Uterus (tissue), 4 donors: Measurements from ENCODE around the gene POLR3C. TPM values are rescaled to one million over a fixed set of nuclear protein-coding genes. Genes with fewer than 3 reads are reported as not detected.

Experiments
- DNase-seq, 2 donors: peaks; one replicate each; pipeline ENCODE4 v3.0.0-alpha.2; 2019 to 2020
- H3K27ac ChIP-seq, 2 donors: fragments of 200-600 bp; sonication (generic); 1 replicate in 1 of 2; 2 replicates in 1 of 2; pipeline ENCODE4 v1.5.1; 2016 to 2018
- H3K27me3 ChIP-seq, 2 donors: fragments of 200-600 bp; sonication (generic); one replicate each; pipeline ENCODE4 v1.5.1; 2018 to 2019; ENCODE audit warnings: control low read depth in 1 of 2
- H3K36me3 ChIP-seq, 2 donors: fragments of 200-600 bp; sonication (generic); one replicate each; pipeline ENCODE4 v1.5.1; 2019; ENCODE audit warnings: control low read depth in 1 of 2
- H3K4me1 ChIP-seq, 2 donors: fragments of 200-600 bp; sonication (generic); one replicate each; pipeline ENCODE4 v1.5.1; 2018 to 2019; ENCODE audit warnings: control low read depth in 1 of 2
- H3K4me3 ChIP-seq, 2 donors: fragments of 200-600 bp; sonication (generic); 1 replicate in 1 of 2; 2 replicates in 1 of 2; pipeline ENCODE4 v1.5.1; 2018 to 2019; ENCODE audit warnings: mild to moderate bottlenecking in 1 of 2
- H3K9me3 ChIP-seq, 2 donors: fragments of 200-600 bp; sonication (generic); one replicate each; pipeline ENCODE4 v1.5.1; 2019; ENCODE audit warnings: control low read depth in 1 of 2
- POLR2A ChIP-seq, 2 donors: fragments of 450-650 bp; IDR thresholded peaks; one replicate each; pipeline ENCODE4 v1.6.1; 2016; ENCODE audit warnings: antibody characterized with exemption in 2 of 2, mild to moderate bottlenecking in 1 of 2, moderate library complexity in 1 of 2
- intact Hi-C: fragments of 100-400 bp; cut with DNase I; formaldehyde crosslinking; loops from one replicate; pipeline ENCODE4 v1.15.1; 2023; ENCODE audit warnings: low total_unique reads
- total RNA-seq, 4 donors: library from RNA; depleted of rRNA in 3 of 4; stranded (reverse); fragments of >200 nt in 3 of 4; gene quantifications; one replicate each; pipeline versions ENCODE4 v1.1.0 to v1.2.4, GENCODE V29; 2014 to 2023
- TF ChIP-seq, protein P1 (sequence below), 4 experiments: fragments of 200-600 bp in 2 of 4; fragments of 450-650 bp in 2 of 4; sonication (generic) in 2 of 4; IDR thresholded peaks; one replicate each; pipeline ENCODE4 v1.5.1; 2016 to 2019; ENCODE audit warnings: antibody characterized with exemption in 4 of 4, mild to moderate bottlenecking in 2 of 4, moderate library complexity in 1 of 4
- donor health status: DM: yes; HTN: yes; CAD: no.

Gene POLR3C
- total RNA-seq, 4 donors from 2014 or later, result 36.0 to 49.2 (median 42.2) TPM

DNA sequence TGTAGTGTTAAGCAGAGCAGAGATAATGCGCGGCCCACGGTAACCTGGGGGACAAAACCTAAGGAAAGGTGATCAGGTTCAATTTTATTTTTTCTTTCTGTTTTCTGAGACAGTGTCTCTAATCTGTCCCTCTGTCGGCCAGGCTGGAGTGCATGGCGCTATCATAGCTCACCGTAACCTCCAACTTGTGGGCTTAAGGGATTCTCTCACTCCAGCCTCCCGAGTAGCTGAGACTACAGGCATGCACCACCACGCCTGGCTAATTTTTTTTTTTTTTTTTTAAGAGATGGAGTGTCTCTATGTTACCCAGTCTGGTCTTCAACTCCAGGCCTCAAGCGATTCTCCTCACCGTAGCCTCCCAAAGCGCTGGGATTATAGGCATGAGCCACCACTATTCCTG is 62.4 kb downstream of the POLR3C start:
- Histone ChIP-seq H3K9me3 (no peaks in the 10 kb centered on the region), H3K4me3 (peak overlapping the region; percentile 60 to 71), H3K27ac (peak overlapping the region; percentile 56 to 62), H3K36me3 (no peaks in the 10 kb centered on the region), H3K27me3 (no peaks in the 10 kb centered on the region), H3K4me1 (no peaks in the 10 kb centered on the region)
- TF ChIP-seq, protein P1, sequence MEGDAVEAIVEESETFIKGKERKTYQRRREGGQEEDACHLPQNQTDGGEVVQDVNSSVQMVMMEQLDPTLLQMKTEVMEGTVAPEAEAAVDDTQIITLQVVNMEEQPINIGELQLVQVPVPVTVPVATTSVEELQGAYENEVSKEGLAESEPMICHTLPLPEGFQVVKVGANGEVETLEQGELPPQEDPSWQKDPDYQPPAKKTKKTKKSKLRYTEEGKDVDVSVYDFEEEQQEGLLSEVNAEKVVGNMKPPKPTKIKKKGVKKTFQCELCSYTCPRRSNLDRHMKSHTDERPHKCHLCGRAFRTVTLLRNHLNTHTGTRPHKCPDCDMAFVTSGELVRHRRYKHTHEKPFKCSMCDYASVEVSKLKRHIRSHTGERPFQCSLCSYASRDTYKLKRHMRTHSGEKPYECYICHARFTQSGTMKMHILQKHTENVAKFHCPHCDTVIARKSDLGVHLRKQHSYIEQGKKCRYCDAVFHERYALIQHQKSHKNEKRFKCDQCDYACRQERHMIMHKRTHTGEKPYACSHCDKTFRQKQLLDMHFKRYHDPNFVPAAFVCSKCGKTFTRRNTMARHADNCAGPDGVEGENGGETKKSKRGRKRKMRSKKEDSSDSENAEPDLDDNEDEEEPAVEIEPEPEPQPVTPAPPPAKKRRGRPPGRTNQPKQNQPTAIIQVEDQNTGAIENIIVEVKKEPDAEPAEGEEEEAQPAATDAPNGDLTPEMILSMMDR (IDR thresholded peaks at IDR 0.05), result no peak
- TF ChIP-seq POLR2A (IDR thresholded peaks at IDR 0.05), result no peak
- no peak for DNase-seq
- intact Hi-C loops, result no loop called here

- Histone ChIP-seq H3K27me3 (no peaks in the 10 kb centered on the region), H3K27ac (peak overlapping the region in 1 of 2 donors; percentile 62), H3K36me3 (no peaks in the 10 kb centered on the region), H3K4me1 (no peaks in the 10 kb centered on the region), H3K4me3 (no peak overlapping the region), H3K9me3 (no peaks in the 10 kb centered on the region)
- TF ChIP-seq, protein P1 (IDR thresholded peaks at IDR 0.05), result no peak
- TF ChIP-seq POLR2A (IDR thresholded peaks at IDR 0.05), result no peak
- intact Hi-C loops, result no loop called here
- DNase-seq, result no peak
Measured at GRCh38 chr1:145886816-145887215, 62.8 kb downstream of the POLR3C start.

DNA sequence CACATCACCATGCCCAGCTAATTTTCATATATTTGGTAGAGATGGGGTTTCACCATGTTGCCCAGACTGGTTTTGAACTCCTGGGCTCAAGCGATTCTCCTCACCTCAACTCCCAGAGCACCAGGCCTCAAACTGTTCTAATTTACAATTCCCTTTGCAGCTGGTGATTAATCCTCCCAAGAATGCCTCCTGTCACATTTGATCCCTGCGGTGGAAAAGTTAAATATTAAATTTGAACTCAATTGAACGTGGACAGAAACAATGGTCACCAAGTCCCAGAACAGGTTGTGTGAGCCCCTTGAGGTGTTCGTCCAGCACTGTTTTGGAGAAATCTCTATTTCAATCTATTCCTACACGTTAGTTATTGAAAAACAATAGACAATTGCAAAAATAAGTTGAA is 63.6 kb downstream of the POLR3C start:
- peaks cover 2 to 4% of the 10 kb centered on the region in 2 donors for H3K4me1 ChIP-seq
- H3K27me3 ChIP-seq, result no peaks in the 10 kb centered on the region
- TF ChIP-seq, protein P1 (IDR thresholded peaks at IDR 0.05), result no peak
- no peak for TF ChIP-seq POLR2A (IDR thresholded peaks at IDR 0.05)
- intact Hi-C loops, result no loop called here
- no peaks in the 10 kb centered on the region for H3K36me3 ChIP-seq
- DNase-seq, result no peak
- no peaks in the 10 kb centered on the region for H3K9me3 ChIP-seq
- H3K4me3 ChIP-seq, result no peak overlapping the region
- H3K27ac ChIP-seq, result no peak overlapping the region

- H3K36me3 ChIP-seq, result no peaks in the 10 kb centered on the region
- no peak overlapping the region for H3K4me3 ChIP-seq
- TF ChIP-seq, protein P1 (IDR thresholded peaks at IDR 0.05), result no peak
- no peak for TF ChIP-seq POLR2A (IDR thresholded peaks at IDR 0.05)
- H3K27me3 ChIP-seq, result no peaks in the 10 kb centered on the region
- no peak for DNase-seq
- H3K4me1 ChIP-seq, result peaks cover 5 to 8% of the 10 kb centered on the region in 2 donors
- H3K9me3 ChIP-seq, result no peaks in the 10 kb centered on the region
- intact Hi-C loops, result loop anchor here (10.0 kb wide), 1 partner anchor 125 kb away; no protein-coding TSS in a partner anchor
- H3K27ac ChIP-seq, result peak overlapping the region in 1 of 2 donors; percentile 1
Measured at GRCh38 chr1:145889722-145890121, 65.7 kb downstream of the POLR3C start.

DNA sequence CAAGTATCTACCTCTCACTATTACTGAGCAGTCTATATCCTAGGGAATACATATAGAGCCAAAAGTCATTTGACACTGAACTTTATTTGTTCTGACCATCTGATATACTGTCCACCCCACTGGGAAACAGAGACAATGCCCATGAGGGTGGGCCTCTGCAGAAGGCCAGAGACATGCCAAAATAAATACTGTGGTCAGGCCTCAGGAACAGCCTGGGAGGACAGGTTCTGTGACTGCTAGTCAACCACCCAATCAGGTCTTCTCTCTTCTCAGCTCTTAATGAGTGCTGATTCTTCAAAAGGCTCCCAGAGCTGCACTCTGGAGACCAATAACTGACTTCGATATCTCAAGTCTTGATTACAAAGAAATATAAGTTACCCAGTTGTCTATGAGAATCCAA is 67.1 kb downstream of the POLR3C start:
- H3K36me3 ChIP-seq, result no peaks in the 10 kb centered on the region
- no peaks in the 10 kb centered on the region for H3K27me3 ChIP-seq
- H3K4me3 ChIP-seq, result no peak overlapping the region
- intact Hi-C loops, result loop anchor here (10.0 kb wide), 1 partner anchor 124 kb away; no protein-coding TSS in a partner anchor
- H3K27ac ChIP-seq, result peak overlapping the region; percentile 95 to 96
- DNase-seq, result no peak
- peaks cover 5 to 8% of the 10 kb centered on the region in 2 donors for H3K4me1 ChIP-seq
- no peaks in the 10 kb centered on the region for H3K9me3 ChIP-seq
- no peak for TF ChIP-seq POLR2A (IDR thresholded peaks at IDR 0.05)
- TF ChIP-seq, protein P1 (IDR thresholded peaks at IDR 0.05), result no peak
